ENCODE results near the gene CEP164.

DNA sequence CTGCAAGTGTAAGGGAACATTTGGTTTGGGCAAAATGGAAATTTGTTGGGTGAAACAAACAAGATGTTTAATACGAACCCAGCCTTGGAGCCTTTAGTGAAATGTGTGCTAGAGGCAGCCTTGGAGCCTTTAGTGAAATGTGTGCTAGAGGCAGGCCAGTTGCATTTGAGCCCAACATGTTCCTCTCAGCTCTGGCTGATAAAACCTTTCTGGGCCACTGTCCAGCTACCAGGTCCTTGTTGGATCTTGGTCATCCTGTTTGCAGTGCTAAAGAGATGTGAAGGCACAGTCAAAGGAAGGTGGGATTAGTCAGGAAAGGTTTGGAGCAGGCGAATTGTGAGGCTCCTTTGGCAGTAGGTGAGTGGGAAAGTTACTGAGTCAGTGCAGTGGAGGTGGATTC lies 48.9 kb downstream of the CEP164 start:
- TF ChIP-seq, protein P1, sequence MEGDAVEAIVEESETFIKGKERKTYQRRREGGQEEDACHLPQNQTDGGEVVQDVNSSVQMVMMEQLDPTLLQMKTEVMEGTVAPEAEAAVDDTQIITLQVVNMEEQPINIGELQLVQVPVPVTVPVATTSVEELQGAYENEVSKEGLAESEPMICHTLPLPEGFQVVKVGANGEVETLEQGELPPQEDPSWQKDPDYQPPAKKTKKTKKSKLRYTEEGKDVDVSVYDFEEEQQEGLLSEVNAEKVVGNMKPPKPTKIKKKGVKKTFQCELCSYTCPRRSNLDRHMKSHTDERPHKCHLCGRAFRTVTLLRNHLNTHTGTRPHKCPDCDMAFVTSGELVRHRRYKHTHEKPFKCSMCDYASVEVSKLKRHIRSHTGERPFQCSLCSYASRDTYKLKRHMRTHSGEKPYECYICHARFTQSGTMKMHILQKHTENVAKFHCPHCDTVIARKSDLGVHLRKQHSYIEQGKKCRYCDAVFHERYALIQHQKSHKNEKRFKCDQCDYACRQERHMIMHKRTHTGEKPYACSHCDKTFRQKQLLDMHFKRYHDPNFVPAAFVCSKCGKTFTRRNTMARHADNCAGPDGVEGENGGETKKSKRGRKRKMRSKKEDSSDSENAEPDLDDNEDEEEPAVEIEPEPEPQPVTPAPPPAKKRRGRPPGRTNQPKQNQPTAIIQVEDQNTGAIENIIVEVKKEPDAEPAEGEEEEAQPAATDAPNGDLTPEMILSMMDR (conservative IDR thresholded peaks at IDR 0.05; ENCODE audit: low read depth in 2 of 2) = no peak
- TF ChIP-seq CREB1 (CRISPR knock-in tag; IDR thresholded peaks at IDR 0.05; ENCODE audit: low read depth) = no peak
